ENCODE results near the gene SCT.

The SCT gene

GRCh38 chr11:609341-609811 lies 17.6 kb downstream of the SCT start:
- H3K4me3 ChIP-seq (ENCODE audit: low read length): no peak overlapping the region
- no peak for DNase-seq (ENCODE audit: low read depth, low spot score)
- no peaks in the 10 kb centered on the region for H3K27me3 ChIP-seq (ENCODE audit: control insufficient read depth, insufficient read depth, low read length)
- WGBS (ENCODE audit: insufficient coverage, insufficient read length): no CpG with 5 or more reads among the region's 28 CpGs
- H3K27ac ChIP-seq (ENCODE audit: low read length): no peak overlapping the region
- no peaks in the 10 kb centered on the region for H3K9me3 ChIP-seq (ENCODE audit: control insufficient read depth, insufficient read depth, low read length)
- 0 out of 2 replicates have a peak, but pooled peaks cover 1% of the 10 kb centered on the region for H3K4me1 ChIP-seq (ENCODE audit: control insufficient read depth, insufficient read depth, low read length)
- H3K36me3 ChIP-seq (ENCODE audit: control insufficient read depth, insufficient read depth, low read length): peaks cover 73% of the 10 kb centered on the region

- Histone ChIP-seq H3K9me3 (ENCODE audit: control insufficient read depth, insufficient read depth, low read length) (no peaks in the 10 kb centered on the region), H3K27me3 (ENCODE audit: control insufficient read depth, insufficient read depth, low read length) (no peaks in the 10 kb centered on the region), H3K27ac (ENCODE audit: low read length) (no peak overlapping the region), H3K36me3 (ENCODE audit: control insufficient read depth, insufficient read depth, low read length) (peaks cover 77% of the 10 kb centered on the region), H3K4me3 (ENCODE audit: low read length) (no peak overlapping the region), H3K4me1 (ENCODE audit: control insufficient read depth, insufficient read depth, low read length) (0 out of 2 replicates have a peak, but pooled peaks cover 1% of the 10 kb centered on the region)
- DNase-seq (ENCODE audit: low read depth, low spot score): no peak
- no CpG with 5 or more reads among the region's 28 CpGs for WGBS (ENCODE audit: insufficient coverage, insufficient read length)
Measured at GRCh38 chr11:608791-609251, 18.2 kb downstream of the SCT start.

GRCh38 chr11:607971-608659 lies 18.9 kb downstream of the SCT start:
- no CpG with 5 or more reads among the region's 45 CpGs for WGBS (ENCODE audit: insufficient coverage, insufficient read length)
- Histone ChIP-seq H3K27ac (ENCODE audit: low read length) (no peak overlapping the region), H3K4me1 (ENCODE audit: control insufficient read depth, insufficient read depth, low read length) (no peaks in the 10 kb centered on the region), H3K4me3 (ENCODE audit: low read length) (no peak overlapping the region), H3K9me3 (ENCODE audit: control insufficient read depth, insufficient read depth, low read length) (no peaks in the 10 kb centered on the region), H3K36me3 (ENCODE audit: control insufficient read depth, insufficient read depth, low read length) (peaks cover 76% of the 10 kb centered on the region), H3K27me3 (ENCODE audit: control insufficient read depth, insufficient read depth, low read length) (no peaks in the 10 kb centered on the region)
- DNase-seq (ENCODE audit: low read depth, low spot score): no peak

GRCh38 chr11:607020-607780 lies 19.8 kb downstream of the SCT start:
- WGBS (ENCODE audit: insufficient coverage, insufficient read length): no CpG with 5 or more reads among the region's 35 CpGs
- H3K36me3 ChIP-seq (ENCODE audit: control insufficient read depth, insufficient read depth, low read length): peaks cover 72% of the 10 kb centered on the region

GRCh38 chr11:606245-606644 lies 20.7 kb downstream of the SCT start:
- Histone ChIP-seq H3K9me3 (ENCODE audit: control insufficient read depth, insufficient read depth, low read length) (no peaks in the 10 kb centered on the region), H3K4me1 (ENCODE audit: control insufficient read depth, insufficient read depth, low read length) (no peaks in the 10 kb centered on the region), H3K4me3 (ENCODE audit: low read length) (no peak overlapping the region), H3K27me3 (ENCODE audit: control insufficient read depth, insufficient read depth, low read length) (no peaks in the 10 kb centered on the region), H3K27ac (ENCODE audit: low read length) (no peak overlapping the region), H3K36me3 (ENCODE audit: control insufficient read depth, insufficient read depth, low read length) (peaks cover 77% of the 10 kb centered on the region)
- DNase-seq (ENCODE audit: low read depth, low spot score): no peak
- no CpG with 5 or more reads among the region's 19 CpGs for WGBS (ENCODE audit: insufficient coverage, insufficient read length)

More at GRCh38 chr11:607020-607780, 19.8 kb downstream of the SCT start:
- H3K4me3 ChIP-seq (ENCODE audit: low read length): no peak overlapping the region
- DNase-seq (ENCODE audit: low read depth, low spot score): no peak
- H3K4me1 ChIP-seq (ENCODE audit: control insufficient read depth, insufficient read depth, low read length): no peaks in the 10 kb centered on the region
- H3K27ac ChIP-seq (ENCODE audit: low read length): no peak overlapping the region
- no peaks in the 10 kb centered on the region for H3K27me3 ChIP-seq (ENCODE audit: control insufficient read depth, insufficient read depth, low read length)
- H3K9me3 ChIP-seq (ENCODE audit: control insufficient read depth, insufficient read depth, low read length): no peaks in the 10 kb centered on the region

- no peaks in the 10 kb centered on the region for H3K9me3 ChIP-seq (ENCODE audit: control insufficient read depth, insufficient read depth, low read length)
- H3K27me3 ChIP-seq (ENCODE audit: control insufficient read depth, insufficient read depth, low read length): no peaks in the 10 kb centered on the region
- H3K4me1 ChIP-seq (ENCODE audit: control insufficient read depth, insufficient read depth, low read length): no peaks in the 10 kb centered on the region
- no CpG with 5 or more reads among the region's 33 CpGs for WGBS (ENCODE audit: insufficient coverage, insufficient read length)
- DNase-seq (ENCODE audit: low read depth, low spot score): no peak
- no peak overlapping the region for H3K4me3 ChIP-seq (ENCODE audit: low read length)
- peaks cover 70% of the 10 kb centered on the region for H3K36me3 ChIP-seq (ENCODE audit: control insufficient read depth, insufficient read depth, low read length)
- no peak overlapping the region for H3K27ac ChIP-seq (ENCODE audit: low read length)
Measured at GRCh38 chr11:605286-606129, 21.5 kb downstream of the SCT start.

- Histone ChIP-seq H3K4me1 (ENCODE audit: control insufficient read depth, insufficient read depth, low read length) (no peaks in the 10 kb centered on the region), H3K9me3 (ENCODE audit: control insufficient read depth, insufficient read depth, low read length) (no peaks in the 10 kb centered on the region), H3K27ac (ENCODE audit: low read length) (no peak overlapping the region), H3K27me3 (ENCODE audit: control insufficient read depth, insufficient read depth, low read length) (no peaks in the 10 kb centered on the region), H3K4me3 (ENCODE audit: low read length) (no peak overlapping the region), H3K36me3 (ENCODE audit: control insufficient read depth, insufficient read depth, low read length) (peaks cover 58% of the 10 kb centered on the region)
- no peak for DNase-seq (ENCODE audit: low read depth, low spot score)
- no CpG with 5 or more reads among the region's 13 CpGs for WGBS (ENCODE audit: insufficient coverage, insufficient read length)
Measured at GRCh38 chr11:603154-603553, 23.8 kb downstream of the SCT start.

- Histone ChIP-seq H3K27ac (ENCODE audit: low read length) (no peak overlapping the region), H3K27me3 (ENCODE audit: control insufficient read depth, insufficient read depth, low read length) (no peaks in the 10 kb centered on the region), H3K4me3 (ENCODE audit: low read length) (no peak overlapping the region), H3K4me1 (ENCODE audit: control insufficient read depth, insufficient read depth, low read length) (no peaks in the 10 kb centered on the region), H3K36me3 (ENCODE audit: control insufficient read depth, insufficient read depth, low read length) (peaks cover 56% of the 10 kb centered on the region), H3K9me3 (ENCODE audit: control insufficient read depth, insufficient read depth, low read length) (no peaks in the 10 kb centered on the region)
- DNase-seq (ENCODE audit: low read depth, low spot score): no peak
- no CpG with 5 or more reads among the region's 23 CpGs for WGBS (ENCODE audit: insufficient coverage, insufficient read length)
Measured at GRCh38 chr11:601573-602245, 25.3 kb downstream of the SCT start.

- Histone ChIP-seq H3K27ac (ENCODE audit: low read length) (no peak overlapping the region), H3K4me1 (ENCODE audit: control insufficient read depth, insufficient read depth, low read length) (no peaks in the 10 kb centered on the region; the same call in 1 of the 2 replicates), H3K4me3 (ENCODE audit: low read length) (no peak overlapping the region), H3K27me3 (ENCODE audit: control insufficient read depth, insufficient read depth, low read length) (no peaks in the 10 kb centered on the region), H3K9me3 (ENCODE audit: control insufficient read depth, insufficient read depth, low read length) (no peaks in the 10 kb centered on the region), H3K36me3 (ENCODE audit: control insufficient read depth, insufficient read depth, low read length) (peaks cover 45% of the 10 kb centered on the region)
- no peak for DNase-seq (ENCODE audit: low read depth, low spot score)
- no CpG with 5 or more reads among the region's 30 CpGs for WGBS (ENCODE audit: insufficient coverage, insufficient read length)
Measured at GRCh38 chr11:598005-598680, 28.8 kb downstream of the SCT start.

Measured in iPS DF 6.9 (cell line).